Activated CD4-positive, alpha-beta T cell treated with anti-CD3 and anti-CD28 coated beads for 48 hours (primary cell): ENCODE measurements around the gene PLEKHG5.
A peak's percentile ranks its signal among the peaks of the same experiment; 100 is the strongest.

Experiments used
- DNase-seq: peaks from one replicate; pipeline ENCODE4 v3.0.0-alpha.2; 2020

Gene PLEKHG5

GRCh38 chr1:6509220-6509918 is 17.9 kb upstream of the PLEKHG5 start:
- no peak for DNase-seq

GRCh38 chr1:6508816-6509189 is 17.3 kb upstream of the PLEKHG5 start:
- no peak for DNase-seq

- DNase-seq, result no peak
Measured at GRCh38 chr1:6508154-6508815, 16.8 kb upstream of the PLEKHG5 start.

- DNase-seq, result no peak
Measured at GRCh38 chr1:6507461-6507911, 16.0 kb upstream of the PLEKHG5 start.

GRCh38 chr1:6507037-6507428 is 15.6 kb upstream of the PLEKHG5 start:
- DNase-seq, result no peak

GRCh38 chr1:6506210-6507036 is 15.0 kb upstream of the PLEKHG5 start:
- DNase-seq, result no peak

GRCh38 chr1:6505367-6506209 is 14.1 kb upstream of the PLEKHG5 start:
- no peak for DNase-seq

GRCh38 chr1:6504887-6505286 is 13.4 kb upstream of the PLEKHG5 start:
- no peak for DNase-seq

- DNase-seq, result no peak
Measured at GRCh38 chr1:6503884-6504602, 12.6 kb upstream of the PLEKHG5 start.

- DNase-seq, result no peak
Measured at GRCh38 chr1:6502000-6502891, 10.8 kb upstream of the PLEKHG5 start.

- no peak for DNase-seq
Measured at GRCh38 chr1:6501279-6501813, 9.9 kb upstream of the PLEKHG5 start.

GRCh38 chr1:6500544-6501278 is 9.2 kb upstream of the PLEKHG5 start:
- DNase-seq, result no peak

GRCh38 chr1:6499296-6499695 is 7.8 kb upstream of the PLEKHG5 start:
- DNase-seq, result no peak

- no peak for DNase-seq
Measured at GRCh38 chr1:6498576-6499111, 7.2 kb upstream of the PLEKHG5 start.

GRCh38 chr1:6497867-6498575 is 6.6 kb upstream of the PLEKHG5 start:
- no peak for DNase-seq

GRCh38 chr1:6497215-6497866 is 5.9 kb upstream of the PLEKHG5 start:
- DNase-seq, result peak; percentile 58

GRCh38 chr1:6496890-6497214 is 5.4 kb upstream of the PLEKHG5 start:
- DNase-seq, result no peak

GRCh38 chr1:6496365-6496721 is 4.9 kb upstream of the PLEKHG5 start:
- no peak for DNase-seq
